GM21390 (cell line): Measurements from ENCODE around the gene SPAG6.

ENCODE experiments used
- ATAC-seq: cut with Tn5 transposase; IDR thresholded peaks from one replicate; pipeline ENCODE4 v1.9.1; 2021; ENCODE audit not compliant: unreplicated experiment

Gene SPAG6

DNA sequence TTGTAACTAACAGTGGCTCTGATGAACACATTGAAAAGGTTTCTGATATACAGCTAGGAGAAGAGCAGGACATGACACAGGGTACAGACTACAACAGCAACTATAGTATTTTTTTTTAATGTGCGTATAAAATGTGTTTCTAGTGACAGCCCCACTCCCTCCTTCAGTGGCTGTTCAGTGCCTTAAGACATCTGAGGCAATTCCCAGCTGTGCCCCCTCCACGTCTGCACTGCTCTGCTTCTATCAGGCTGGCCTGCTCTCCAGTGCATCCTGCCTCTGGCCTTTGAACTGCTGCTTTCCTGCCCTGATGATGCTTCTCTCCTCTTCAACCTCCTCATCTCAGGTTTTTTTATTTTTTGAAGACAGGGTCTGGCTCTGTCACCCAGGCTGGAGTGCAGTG is 111.2 kb downstream of the SPAG6 start:
- ATAC-seq = no peak

DNA sequence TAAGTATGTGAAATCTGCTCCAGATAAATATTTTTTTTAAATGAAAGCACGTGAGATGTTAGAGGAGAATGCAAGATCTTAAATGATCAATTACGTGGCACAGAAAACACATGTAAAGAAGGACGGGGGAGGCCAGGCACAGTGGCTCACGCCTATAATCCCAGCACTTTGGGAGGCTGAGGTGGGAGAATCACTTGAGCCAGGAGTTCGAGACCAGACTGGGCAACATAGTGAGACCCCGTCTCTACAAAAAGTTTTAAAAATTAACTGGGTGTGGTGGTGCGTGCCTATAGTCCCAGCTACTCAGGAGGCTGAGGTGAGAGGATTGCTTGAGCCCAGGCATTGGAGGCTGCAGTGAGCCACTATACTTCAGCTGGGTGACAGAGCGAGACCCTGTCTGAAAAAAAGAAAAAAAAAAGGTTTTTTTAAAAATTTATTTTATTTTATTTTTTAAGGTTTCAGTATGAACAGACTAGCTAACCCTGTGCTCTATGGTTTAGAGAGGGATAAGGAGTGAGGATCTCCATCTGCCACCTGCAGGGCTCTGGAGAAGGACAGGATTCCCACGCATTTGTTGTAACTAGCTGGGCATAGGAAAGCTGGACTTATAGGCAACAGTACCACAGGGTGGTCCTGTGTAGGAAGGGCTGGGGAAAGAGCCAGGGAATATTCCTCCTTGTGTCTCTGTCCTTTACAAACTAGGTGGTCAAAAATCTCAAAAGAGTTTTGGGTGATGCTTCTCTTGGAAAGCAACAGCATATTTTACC is 113.2 kb downstream of the SPAG6 start:
- ATAC-seq = no peak

DNA sequence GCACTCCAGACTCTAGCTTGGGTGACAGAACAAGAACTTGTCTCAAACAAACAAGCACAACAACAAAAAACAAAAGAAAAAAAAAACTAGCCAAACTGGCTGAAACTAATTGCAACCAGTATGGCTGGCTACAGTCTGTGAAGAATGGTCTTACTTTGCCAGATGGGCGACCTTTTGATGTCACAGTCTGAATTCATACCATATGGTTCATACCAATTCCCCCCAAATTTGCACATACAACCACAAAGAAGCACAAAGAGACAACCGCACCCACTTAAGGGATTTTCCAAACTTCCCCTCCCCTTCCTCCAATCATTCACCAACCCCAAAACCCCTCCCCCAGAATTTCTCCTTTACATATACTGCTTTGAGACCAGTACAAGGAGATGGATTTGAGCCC is 114.2 kb downstream of the SPAG6 start:
- no peak for ATAC-seq

DNA sequence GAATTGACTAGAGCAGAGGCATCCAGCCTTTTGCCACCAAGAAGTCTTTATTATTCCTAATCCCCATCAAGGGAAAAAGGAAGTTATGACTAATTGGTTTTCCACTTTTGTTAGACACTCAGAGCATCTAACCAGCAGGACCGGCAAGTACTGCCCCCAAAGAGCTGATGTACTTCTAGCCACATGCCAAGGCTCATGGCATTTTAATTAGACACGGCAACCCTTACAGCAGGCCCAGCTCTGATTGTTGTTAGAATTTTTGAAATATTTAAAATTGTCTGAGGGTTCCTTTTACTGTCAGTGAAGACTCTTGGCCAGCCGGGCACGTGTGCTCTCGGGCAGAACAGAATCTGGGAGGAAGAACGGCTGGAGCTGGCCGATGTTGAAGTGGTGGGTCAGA is 114.8 kb downstream of the SPAG6 start:
- no peak for ATAC-seq

DNA sequence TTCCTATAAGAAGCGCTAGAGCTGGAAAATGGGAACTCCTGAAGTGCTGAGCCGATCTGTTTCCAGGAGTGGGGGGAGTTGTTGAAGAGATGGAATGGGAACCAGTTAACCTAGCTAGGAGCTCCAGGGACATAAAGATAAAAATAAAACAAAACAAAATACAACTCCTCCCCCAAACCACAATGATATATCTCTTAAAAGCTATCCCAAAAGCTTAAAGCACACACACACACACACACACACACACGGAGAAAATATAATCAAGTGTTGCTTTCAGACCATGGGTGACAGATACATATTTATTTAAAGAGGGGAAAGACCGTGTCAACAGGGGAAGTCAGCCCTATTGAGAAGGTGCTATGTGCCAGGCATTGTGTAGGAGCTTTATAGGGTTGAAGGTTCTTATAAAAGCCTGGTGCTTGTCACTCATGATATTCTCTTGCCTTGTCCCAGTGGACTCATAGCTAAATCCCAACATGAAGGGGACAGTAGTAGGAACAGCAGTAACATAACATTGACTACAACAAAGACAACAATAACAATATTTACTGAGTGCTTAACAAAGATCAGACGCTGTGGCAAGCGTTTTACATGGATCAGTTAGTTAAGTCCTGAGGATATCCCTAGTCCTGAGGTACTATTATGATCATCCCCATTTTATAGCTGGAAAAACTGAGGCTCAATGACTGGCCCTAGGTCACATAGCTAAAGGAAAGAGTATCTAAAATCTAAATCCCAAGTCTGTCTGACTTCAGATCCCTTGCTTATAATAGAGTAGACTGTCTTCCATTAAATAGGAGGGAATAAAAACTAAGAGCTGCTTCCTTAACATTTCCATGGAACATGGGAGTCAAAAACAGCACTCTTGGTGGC is 115.5 kb downstream of the SPAG6 start:
- ATAC-seq = no peak

DNA sequence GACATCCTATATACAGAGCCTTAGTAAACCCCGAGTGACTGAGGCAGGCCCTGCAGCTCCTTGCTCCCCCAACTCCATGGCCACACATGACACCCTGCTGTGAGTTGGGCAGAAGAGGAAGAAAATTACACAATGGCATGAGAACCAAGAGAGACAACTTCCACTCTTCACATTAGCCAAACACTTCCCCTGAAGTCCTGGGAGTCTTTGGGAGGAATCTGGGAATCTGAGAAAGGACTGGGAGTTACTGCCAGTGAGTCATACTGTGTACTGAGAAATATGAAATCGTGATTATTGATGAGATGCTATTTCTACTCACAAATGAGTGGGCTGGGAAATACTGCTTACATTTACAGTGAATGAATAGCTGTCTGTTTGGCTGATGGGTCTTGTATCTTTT is 116.6 kb downstream of the SPAG6 start:
- ATAC-seq = no peak

DNA sequence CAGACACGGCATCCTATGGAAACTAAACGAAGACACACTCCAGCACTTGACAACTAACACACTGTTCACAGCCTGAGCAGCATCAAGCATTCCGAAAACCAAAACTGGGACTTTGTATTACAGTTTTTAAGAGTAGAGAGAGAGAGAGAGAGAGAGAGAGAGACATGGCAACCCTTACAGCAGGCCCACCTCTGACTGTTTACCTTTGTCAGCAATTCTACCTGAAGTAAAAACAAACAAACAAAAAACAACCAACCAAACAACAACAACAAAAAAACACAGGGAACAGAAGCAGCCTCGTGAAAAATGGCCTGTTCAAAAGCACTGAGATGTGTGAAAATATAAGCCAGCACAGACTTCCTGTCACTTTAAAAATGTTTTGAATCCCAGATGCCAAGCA is 118.0 kb downstream of the SPAG6 start:
- no peak for ATAC-seq

DNA sequence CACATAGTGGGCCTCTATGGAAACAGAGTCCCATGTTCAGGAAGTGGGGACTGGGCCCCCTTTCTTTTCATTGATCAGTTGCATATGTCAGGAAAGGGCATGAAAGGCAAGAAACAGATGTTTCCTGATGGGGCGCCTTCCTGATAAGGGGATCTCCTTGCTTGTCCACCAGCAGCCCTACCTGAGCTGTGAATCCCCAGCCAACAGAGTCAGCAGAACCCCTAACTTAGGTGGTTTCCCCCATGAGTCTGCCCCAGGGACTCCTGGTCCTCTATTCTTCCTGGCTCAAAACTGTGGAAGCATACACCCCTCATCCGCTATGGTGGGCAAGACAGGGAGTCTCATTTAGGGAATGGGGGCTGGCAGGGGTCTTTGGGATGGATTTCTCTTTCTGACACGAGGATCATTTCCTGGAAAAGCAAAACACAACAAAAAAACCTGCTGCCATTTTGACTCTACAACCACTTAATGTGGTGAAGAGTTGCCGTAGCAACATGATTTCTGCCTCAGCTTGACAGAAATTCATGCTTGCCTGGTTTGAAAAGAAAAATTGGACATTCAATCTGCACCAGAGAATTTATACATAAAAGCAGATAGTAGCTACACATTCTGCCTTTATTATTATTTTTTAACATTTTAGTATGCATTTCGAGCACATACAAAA is 119.8 kb downstream of the SPAG6 start:
- ATAC-seq = no peak

DNA sequence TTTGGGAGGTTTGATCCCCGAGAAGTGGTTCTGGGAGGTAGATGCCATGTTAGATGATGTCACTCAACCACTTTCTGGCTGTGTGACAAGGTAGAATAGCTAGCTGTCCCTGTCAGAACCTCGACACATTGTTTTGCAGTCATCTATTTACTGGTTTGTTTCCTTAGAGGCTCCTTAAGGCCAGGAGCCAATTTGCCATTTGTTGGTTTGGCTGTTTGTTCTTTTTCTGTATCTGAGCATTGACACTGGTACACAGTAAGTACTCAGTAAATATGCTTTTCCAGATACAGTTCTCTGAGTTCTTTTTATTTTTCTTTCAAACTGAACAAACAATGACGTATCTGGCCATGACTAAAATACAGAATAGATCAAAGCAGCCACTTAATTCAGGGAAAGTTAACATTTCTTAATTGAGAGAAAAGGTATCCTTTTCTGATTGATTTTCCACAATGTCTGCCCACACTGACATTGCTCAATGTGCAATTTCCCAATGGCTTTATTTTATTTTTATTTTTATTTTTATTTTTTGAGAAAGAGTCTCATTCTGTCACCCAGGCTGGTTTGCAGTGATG is 121.6 kb downstream of the SPAG6 start:
- no peak for ATAC-seq
